Ovary (tissue), 3 donors: ENCODE data around the gene PPP2R2B.

ENCODE experiments used
- CTCF ChIP-seq, 3 donors: fragments of 450-650 bp in 2 of 3; fragments of 200-600 bp in 1 of 3; IDR thresholded peaks; one replicate each; pipeline versions ENCODE4 v1.5.1 to v1.8.0; 2016 to 2022; ENCODE audit warnings: antibody characterized with exemption in 3 of 3, mild to moderate bottlenecking in 1 of 3
- POLR2A ChIP-seq: fragments of 450-650 bp; IDR thresholded peaks from one replicate; pipeline ENCODE4 v1.6.1; 2017; ENCODE audit warnings: antibody characterized with exemption, mild to moderate bottlenecking, moderate library complexity
- donor health status: DM: no; HTN: no; CAD: no.

- TF ChIP-seq CTCF (IDR thresholded peaks at IDR 0.05) (no peak), POLR2A (no peak)
Measured at GRCh38 chr5:146540414-146540813, 338.1 kb downstream of the PPP2R2B start.
